ENCODE results near the gene SEPTIN10. TPM values are rescaled to one million over a fixed set of nuclear protein-coding genes. Genes with fewer than 3 reads are reported as not detected.

SEPTIN10 gene
- total RNA-seq, 1 experiment from 2014 or later, result 92.5 TPM

DNA sequence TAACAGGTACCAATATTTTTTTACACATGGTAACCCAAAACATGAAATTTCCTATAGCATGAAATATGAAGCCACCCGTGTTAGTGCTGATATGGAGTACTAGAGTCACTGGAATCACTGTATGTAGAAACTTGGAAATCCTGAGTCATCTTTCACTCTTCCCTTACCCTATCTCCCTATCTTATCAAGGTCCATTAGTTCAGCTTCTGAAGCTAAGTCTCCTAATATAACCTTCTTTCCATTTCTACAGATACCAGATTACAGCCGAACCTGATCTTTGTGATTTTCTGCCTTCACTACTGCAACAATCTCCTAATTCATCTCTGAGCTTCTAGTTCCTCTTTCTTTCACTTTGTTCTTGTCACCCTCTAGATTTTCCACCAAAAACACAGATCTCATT lies 59.0 kb downstream of the SEPTIN10 start:
- H3K23ac ChIP-seq (ENCODE audit: insufficient read length, low read depth, low read length), result no peak overlapping the region
- no peaks in the 10 kb centered on the region for H3K23me2 ChIP-seq (ENCODE audit: insufficient read length, low read depth, low read length, poor library complexity, severe bottlenecking)
- no peaks in the 10 kb centered on the region for H3K27me3 Mint-ChIP-seq (ENCODE audit: low read depth)
- no peak overlapping the region for H3K9ac ChIP-seq (ENCODE audit: extremely low read depth, insufficient read length, low read length)
- no peaks in the 10 kb centered on the region for H3K9me3 ChIP-seq (ENCODE audit: control insufficient read depth, low read depth, low read length)
- H3K79me2 ChIP-seq (ENCODE audit: insufficient read depth, low read length), result no peaks in the 10 kb centered on the region
- H2AK5ac ChIP-seq (ENCODE audit: insufficient read length, low read length), result no peak overlapping the region
- H3K79me1 ChIP-seq (ENCODE audit: insufficient read depth, low read depth, low read length, poor library complexity, severe bottlenecking), result no peaks in the 10 kb centered on the region
- no peak overlapping the region for H4K5ac ChIP-seq (ENCODE audit: insufficient read length, low read depth, low read length)
- H3K4me2 ChIP-seq (ENCODE audit: insufficient read depth, insufficient read length, low read length), result no peak overlapping the region
- no peak overlapping the region for H4K91ac ChIP-seq (ENCODE audit: insufficient read length, low read depth, low read length)
- H3K9me3 Mint-ChIP-seq, result peaks cover 9% of the 10 kb centered on the region in 2 experiments; a peak in 3 of 5 replicates
- DNase-seq, result no peak
- H3T11ph ChIP-seq (ENCODE audit: low read length), result no peak overlapping the region
- H2BK120ac ChIP-seq (ENCODE audit: low read depth, low read length, poor library complexity, severe bottlenecking), result no peak overlapping the region
- no peaks in the 10 kb centered on the region for H4K20me1 ChIP-seq (ENCODE audit: control insufficient read depth, insufficient read depth, insufficient read length)
- H4K8ac ChIP-seq (replicated peaks; ENCODE audit: insufficient read length, low read depth, low read length), result no peak overlapping the region
- H3K36me3 Mint-ChIP-seq (ENCODE audit: insufficient read depth in 1 of 3, low read depth in 3 of 3), result peaks cover 34 to 63% (median 53%) of the 10 kb centered on the region in 3 experiments
- H2BK12ac ChIP-seq (ENCODE audit: insufficient read length, low read depth, low read length), result no peak overlapping the region
- H3K27ac ChIP-seq (ENCODE audit: insufficient read length, low read depth, low read length), result no peak overlapping the region
- H2BK5ac ChIP-seq (ENCODE audit: insufficient read length, low read length), result no peak overlapping the region
- no peak overlapping the region for H3K18ac ChIP-seq (ENCODE audit: insufficient read length, low read depth, low read length)
- no peaks in the 10 kb centered on the region for H3K4me1 ChIP-seq (ENCODE audit: insufficient read depth, low read length)
- no CpG with 5 or more reads among the region's 2 CpGs for WGBS (ENCODE audit: extremely low coverage, insufficient read length, low lambda C conversion rate)
- H3K14ac ChIP-seq (ENCODE audit: insufficient read depth, low read length), result no peak overlapping the region
- no peak overlapping the region for H3K4ac ChIP-seq (ENCODE audit: low read depth, low read length)
- no peak overlapping the region for H2AFZ ChIP-seq (ENCODE audit: low read length)
- no peak overlapping the region for H2BK20ac ChIP-seq (ENCODE audit: low read depth, low read length, poor library complexity, severe bottlenecking)
- H3K4me3 Mint-ChIP-seq, result no peak overlapping the region
- no peak overlapping the region for H3K27ac Mint-ChIP-seq
- H3K4me1 Mint-ChIP-seq, result peaks cover 0 to 2% of the 10 kb centered on the region in 2 experiments; a peak in 1 of 4 replicates
- no peak overlapping the region for H2BK15ac ChIP-seq (ENCODE audit: low read depth, low read length)
- no peaks in the 10 kb centered on the region for H3K27me3 ChIP-seq (ENCODE audit: insufficient read depth, low read length)
- no peak overlapping the region for H3K56ac ChIP-seq (ENCODE audit: insufficient read length, low read depth, low read length)
- TF ChIP-seq, protein P1, sequence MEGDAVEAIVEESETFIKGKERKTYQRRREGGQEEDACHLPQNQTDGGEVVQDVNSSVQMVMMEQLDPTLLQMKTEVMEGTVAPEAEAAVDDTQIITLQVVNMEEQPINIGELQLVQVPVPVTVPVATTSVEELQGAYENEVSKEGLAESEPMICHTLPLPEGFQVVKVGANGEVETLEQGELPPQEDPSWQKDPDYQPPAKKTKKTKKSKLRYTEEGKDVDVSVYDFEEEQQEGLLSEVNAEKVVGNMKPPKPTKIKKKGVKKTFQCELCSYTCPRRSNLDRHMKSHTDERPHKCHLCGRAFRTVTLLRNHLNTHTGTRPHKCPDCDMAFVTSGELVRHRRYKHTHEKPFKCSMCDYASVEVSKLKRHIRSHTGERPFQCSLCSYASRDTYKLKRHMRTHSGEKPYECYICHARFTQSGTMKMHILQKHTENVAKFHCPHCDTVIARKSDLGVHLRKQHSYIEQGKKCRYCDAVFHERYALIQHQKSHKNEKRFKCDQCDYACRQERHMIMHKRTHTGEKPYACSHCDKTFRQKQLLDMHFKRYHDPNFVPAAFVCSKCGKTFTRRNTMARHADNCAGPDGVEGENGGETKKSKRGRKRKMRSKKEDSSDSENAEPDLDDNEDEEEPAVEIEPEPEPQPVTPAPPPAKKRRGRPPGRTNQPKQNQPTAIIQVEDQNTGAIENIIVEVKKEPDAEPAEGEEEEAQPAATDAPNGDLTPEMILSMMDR (conservative IDR thresholded peaks at IDR 0.05), result no peak
